IMR-90 (cell line): ENCODE results near the gene SPP2. TPM values are rescaled to one million over a fixed set of nuclear protein-coding genes. Genes with fewer than 3 reads are reported as not detected.

Experiments
- ATAC-seq: fragments of 200-7000 bp; cut with Tn5 transposase; 2 replicates; pipeline ENCODE4 v1.9.1; 2020; ENCODE audit warnings: low read depth, mild to moderate bottlenecking, moderate library complexity
- BruUV-seq: library from RNA; stranded (reverse); fragments of 400-500 nt; replicated peaks from 2 replicates; lab custom pipeline; 2021; lab: Mats Ljungman, UMichigan
- CTCF ChIA-PET: fragments of 300-600 bp; formaldehyde crosslinking; extraction: SDS; loops from one replicate; lab custom pipeline; 2021; ENCODE audit warnings: antibody characterized with exemption; lab: Yijun Ruan, JAX
- POLR2A ChIA-PET: fragments of 300-600 bp; sonication (Branson Sonifier 250); formaldehyde crosslinking; loops from one replicate; lab custom pipeline; 2022; ENCODE audit warnings: antibody characterized with exemption; ENCODE audit not compliant: unreplicated experiment; lab: Charles Lee
- DNase-seq: peaks from one replicate; pipeline ENCODE4 v3.0.0; 2013
- H2AFZ ChIP-seq: replicated peaks from 2 replicates; pipeline ENCODE3; 2013; ENCODE audit warnings: low read length, mild to moderate bottlenecking; ENCODE audit not compliant: poor library complexity
- H2AK5ac ChIP-seq: 2 replicates; pipeline ENCODE4 v1.6.1; 2013; ENCODE audit warnings: low read depth, low read length, inconsistent platforms
- H2AK9ac ChIP-seq: replicated peaks from 2 replicates; pipeline ENCODE3; 2013; ENCODE audit warnings: mild to moderate bottlenecking, low read depth, low read length, moderate library complexity; ENCODE audit not compliant: poor library complexity
- H2BK120ac ChIP-seq: 2 replicates; pipeline ENCODE4 v1.6.1; 2013; ENCODE audit warnings: low read depth, low read length, inconsistent platforms
- H2BK15ac ChIP-seq: 3 replicates; pipeline ENCODE4 v1.6.1; 2013; ENCODE audit warnings: low read depth, low read length, inconsistent platforms
- H2BK20ac ChIP-seq: 2 replicates; pipeline ENCODE4 v1.6.1; 2013; ENCODE audit warnings: low read depth, mild to moderate bottlenecking, inconsistent platforms, low read length, moderate library complexity
- H2BK5ac ChIP-seq: 2 replicates; pipeline ENCODE4 v1.6.1; 2013; ENCODE audit warnings: mild to moderate bottlenecking, low read depth, low read length, inconsistent platforms; ENCODE audit not compliant: poor library complexity, severe bottlenecking
- H3K14ac ChIP-seq: replicated peaks from 2 replicates; pipeline ENCODE4 v1.6.1; 2013; ENCODE audit warnings: low read depth, low read length, inconsistent platforms
- H3K18ac ChIP-seq: 2 replicates; pipeline ENCODE4 v1.6.1; 2013; ENCODE audit warnings: low read depth, low read length, control low read depth
- H3K23ac ChIP-seq: 2 replicates; pipeline ENCODE4 v1.6.1; 2013; ENCODE audit warnings: low read depth, low read length, inconsistent platforms
- H3K27ac ChIP-seq: 2 replicates; pipeline ENCODE4 v1.5.1; 2013; ENCODE audit warnings: mild to moderate bottlenecking, control low read depth, low read length; ENCODE audit not compliant: insufficient read depth
- H3K27me3 ChIP-seq: 2 replicates; pipeline ENCODE4 v1.6.1; 2013; ENCODE audit warnings: low read length; ENCODE audit not compliant: control insufficient read depth, insufficient read depth
- H3K36me3 ChIP-seq: 2 replicates; pipeline ENCODE4 v1.6.1; 2013; ENCODE audit warnings: low read length, mixed read lengths; ENCODE audit not compliant: control insufficient read depth, insufficient read depth
- H3K4ac ChIP-seq: 2 replicates; pipeline ENCODE4 v1.6.1; 2013; ENCODE audit warnings: low read depth, low read length, inconsistent platforms
- H3K4me1 ChIP-seq: 2 replicates; pipeline ENCODE4 v1.6.1; 2013; ENCODE audit warnings: low read length, mixed read lengths; ENCODE audit not compliant: control insufficient read depth, insufficient read depth
- H3K4me2 ChIP-seq: 2 replicates; pipeline ENCODE4 v1.6.1; 2013; ENCODE audit warnings: low read depth, mild to moderate bottlenecking, control low read depth, low read length, moderate library complexity
- H3K4me3 ChIP-seq: 2 replicates; pipeline ENCODE4 v1.5.1; 2013; ENCODE audit warnings: low read depth, mild to moderate bottlenecking, control low read depth, low read length, moderate library complexity; ENCODE audit not compliant: insufficient read depth
- H3K56ac ChIP-seq: 2 replicates; pipeline ENCODE4 v1.6.1; 2013; ENCODE audit warnings: low read length, inconsistent platforms; ENCODE audit not compliant: insufficient read depth; ENCODE audit errors: extremely low read depth
- H3K79me1 ChIP-seq, 2 experiments: 2 replicates each; pipeline ENCODE4 v1.6.1; 2013; ENCODE audit warnings: low read length in 2 of 2, inconsistent platforms in 1 of 2, low read depth in 1 of 2
- H3K9ac ChIP-seq: 2 replicates; pipeline ENCODE4 v1.6.1; 2013; ENCODE audit warnings: low read depth, low read length, control low read depth
- H3K9me1 ChIP-seq: 2 replicates; pipeline ENCODE4 v1.6.1; 2013; ENCODE audit warnings: low read length, inconsistent platforms; ENCODE audit not compliant: insufficient read depth
- H3K9me3 ChIP-seq: 2 replicates; pipeline ENCODE4 v1.6.1; 2013; ENCODE audit warnings: low read length; ENCODE audit not compliant: control insufficient read depth, insufficient read depth
- H4K20me1 ChIP-seq: 2 replicates; pipeline ENCODE4 v1.6.1; 2013; ENCODE audit warnings: low read length, inconsistent platforms; ENCODE audit not compliant: insufficient read depth
- H4K5ac ChIP-seq: 2 replicates; pipeline ENCODE4 v1.6.1; 2013; ENCODE audit warnings: mild to moderate bottlenecking, low read depth, low read length, control low read depth
- H4K8ac ChIP-seq, 2 experiments: 2 replicates each; pipeline ENCODE4 v1.6.1; 2013; ENCODE audit warnings: low read depth in 2 of 2, low read length in 2 of 2, control low read depth in 1 of 2, inconsistent platforms in 1 of 2
- H4K91ac ChIP-seq: 2 replicates; pipeline ENCODE4 v1.6.1; 2013; ENCODE audit warnings: low read depth, low read length, inconsistent platforms; ENCODE audit not compliant: insufficient read depth
- NFE2L2 ChIP-seq: fragments of 150-350 bp; IDR thresholded peaks from 2 replicates; pipeline ENCODE4 v1.6.1; 2016; ENCODE audit warnings: low read depth, mild to moderate bottlenecking, low read length
- RCOR1 ChIP-seq: IDR thresholded peaks from 2 replicates; pipeline ENCODE4 v1.6.1; 2012; ENCODE audit warnings: mild to moderate bottlenecking, low read length, improper control_type of control experiment; ENCODE audit not compliant: insufficient replicate concordance
- SMC3 ChIP-seq: fragments of 150-350 bp; IDR thresholded peaks from 2 replicates; pipeline ENCODE4 v1.6.1; 2016; ENCODE audit warnings: low read depth, mild to moderate bottlenecking, antibody characterized with exemption, low read length, moderate library complexity
- WGBS, 2 experiments: methylation state at CpG; one replicate each; pipeline versions ENCODE4 v1.1.5 to v1.1.7; 2013; ENCODE audit warnings: missing lambda C conversion rate in 2 of 2; ENCODE audit not compliant: insufficient read length in 1 of 2; ENCODE audit errors: extremely low coverage in 2 of 2; 5-methylcytosine and 5-hydroxymethylcytosine counted together
- dilution Hi-C: fragments of 300-500 bp; cut with HindIII; formaldehyde crosslinking; loops from one replicate; pipeline ENCODE4 v1.14.3; 2018; ENCODE audit warnings: low sequenced_read_pairs; ENCODE audit not compliant: unreplicated experiment
- in situ Hi-C: fragments of 300-500 bp; cut with MboI; formaldehyde crosslinking; loops from 3 replicates; pipeline ENCODE4 v1.14.3; 2019; ENCODE audit warnings: low sequenced_read_pairs, inconsistent platforms, mixed read lengths
- intact Hi-C: fragments of 100-400 bp; cut with micrococcal nuclease; formaldehyde crosslinking; loops from 2 replicates; pipeline ENCODE4 v1.10.0; 2022
- polyA plus RNA-seq, 3 experiments: library from polyadenylated mRNA; depleted of rRNA; stranded (reverse); fragments of >200 nt; gene quantifications; 2 replicates each; pipeline ENCODE4 v1.2.3, GENCODE V29; 2012; ENCODE audit warnings: low replicate concordance in 1 of 3
- total RNA-seq: library from RNA; depleted of rRNA; stranded (reverse); fragments of >200 nt; gene quantifications from 2 replicates; pipeline ENCODE4 v1.2.3, GENCODE V29; 2012

The SPP2 gene
- total and polyA plus RNA-seq, 2 of the 4 experiments (the other 2 are of a cell fraction): not detected

- Histone ChIP-seq H3K56ac (no peak overlapping the region), H4K20me1 (no peaks in the 10 kb centered on the region)
Measured at GRCh38 chr2:234099266-234099665, 48.8 kb downstream of the SPP2 start.

More at GRCh38 chr2:234099266-234099665, 48.8 kb downstream of the SPP2 start:
- no peak overlapping the region for H3K9ac ChIP-seq
- H2BK20ac ChIP-seq: no peak overlapping the region
- ChIA-PET CTCF (no interaction called here), POLR2A (no interaction called here)
- H3K27me3 ChIP-seq: peaks cover 20% of the 10 kb centered on the region
- no peak overlapping the region for H3K14ac ChIP-seq
- no peaks in the 10 kb centered on the region for H3K9me3 ChIP-seq
- H4K91ac ChIP-seq: no peak overlapping the region
- no TSS peak for BruUV-seq
- no peak overlapping the region for H2BK15ac ChIP-seq
- H3K4me1 ChIP-seq: no peaks in the 10 kb centered on the region
- H3K4me2 ChIP-seq: no peak overlapping the region
- H4K5ac ChIP-seq: no peak overlapping the region
- H2AK5ac ChIP-seq: no peak overlapping the region
- no peak overlapping the region for H3K23ac ChIP-seq
- no peak overlapping the region for H3K4me3 ChIP-seq
- TF ChIP-seq RCOR1 (no peak), NFE2L2 (no peak), SMC3 (no peak)
- H3K18ac ChIP-seq: no peak overlapping the region
- no peak overlapping the region for H2AFZ ChIP-seq
- H2BK5ac ChIP-seq: no peak overlapping the region
- WGBS, 2 experiments: 33% methylated on average over 1 of the region's 4 CpGs; no CpG with 5 or more reads in 1 of the 2 experiments
- H3K4ac ChIP-seq: no peak overlapping the region
- H3K36me3 ChIP-seq: no peaks in the 10 kb centered on the region
- in situ Hi-C loops (no loop called here), dilution Hi-C loops (no loop called here), intact Hi-C loops (no loop called here)
- no peaks in the 10 kb centered on the region for H3K9me1 ChIP-seq
- ATAC-seq (no peak), DNase-seq (no peak)
- no peak overlapping the region for H2AK9ac ChIP-seq
- H2BK120ac ChIP-seq: no peak overlapping the region
- H4K8ac ChIP-seq: no peak overlapping the region
- no peaks in the 10 kb centered on the region for H3K79me1 ChIP-seq
- no peak overlapping the region for H3K27ac ChIP-seq
